SK-N-MC (cell line): ENCODE data around the gene C20orf202.

Experiments
- EZH2 ChIP-seq: fragments of 200-600 bp; sonication (generic); IDR thresholded peaks from one replicate; pipeline ENCODE4 v1.6.1; 2017; ENCODE audit warnings: antibody characterized with exemption
- FOXP2 ChIP-seq: optimal IDR thresholded peaks from 2 replicates; pipeline ENCODE3; 2011; ENCODE audit warnings: mild to moderate bottlenecking, moderate library complexity; ENCODE audit not compliant: insufficient read depth; ENCODE audit errors: extremely low read length, control extremely low read depth
- POLR2AphosphoS5 ChIP-seq: IDR thresholded peaks from 2 replicates; pipeline ENCODE4 v1.6.1; 2012; ENCODE audit warnings: mild to moderate bottlenecking, low read depth, low read length, borderline replicate concordance

- no peak for TF ChIP-seq POLR2AphosphoS5
- TF ChIP-seq EZH2: no peak
- no peak for TF ChIP-seq FOXP2
Measured at GRCh38 chr20:1160496-1160895, 42.8 kb upstream of the C20orf202 start.
